SK-N-SH treated with all-trans-retinoic acid at 6 μM for 48 hours (cell line): ENCODE measurements around the gene PSEN1.

Experiments used
- ARNTL ChIP-seq: fragments of 450-650 bp; formaldehyde crosslinking; IDR thresholded peaks from 2 replicates; pipeline ENCODE4 v1.5.0; 2020; ENCODE audit warnings: low read depth, mild to moderate bottlenecking, moderate library complexity, borderline replicate concordance
- BACH2 ChIP-seq: fragments of 250-450 bp; sonication (Bioruptor Pico); IDR thresholded peaks from 2 replicates; pipeline ENCODE4 v1.9.0; 2021; ENCODE audit warnings: mild to moderate bottlenecking, borderline replicate concordance
- CREB5 ChIP-seq: fragments of 250-450 bp; sonication (Bioruptor Pico); IDR thresholded peaks from 2 replicates; pipeline ENCODE4 v1.5.1; 2020; ENCODE audit warnings: low read depth, mild to moderate bottlenecking, moderate library complexity
- PATZ1 ChIP-seq: fragments of 250-450 bp; sonication (Bioruptor Pico); IDR thresholded peaks from 2 replicates; pipeline ENCODE4 v1.8.0; 2020; ENCODE audit warnings: mild to moderate bottlenecking, moderate library complexity, borderline replicate concordance
- ZC3H10 ChIP-seq: fragments of 250-450 bp; sonication (Bioruptor Pico); IDR thresholded peaks from 2 replicates; pipeline ENCODE4 v1.5.1; 2021; ENCODE audit warnings: mild to moderate bottlenecking, moderate library complexity
- ZNF70 ChIP-seq: fragments of 450-650 bp; formaldehyde crosslinking; IDR thresholded peaks from 2 replicates; pipeline ENCODE4 v1.5.0; 2020; ENCODE audit warnings: mild to moderate bottlenecking, moderate library complexity

GRCh38 chr14:73246387-73247150 is 110.3 kb downstream of the PSEN1 start:
- TF ChIP-seq CREB5 (no peak), PATZ1 (no peak), ARNTL (CRISPR knock-in tag) (no peak), ZC3H10 (no peak), BACH2 (no peak), ZNF70 (CRISPR knock-in tag) (no peak)
